ENCODE measurements around the gene JPH2.

JPH2 gene

GRCh38 chr20:44211177-44212039 is 24.4 kb upstream of the JPH2 start:
- in situ Hi-C loops (cut with MboI; ENCODE audit: low sequenced_read_pairs): no loop called here

- in situ Hi-C loops (cut with MboI; ENCODE audit: low sequenced_read_pairs): no loop called here
Measured at GRCh38 chr20:44210406-44211176, 23.6 kb upstream of the JPH2 start, which contains the start of gene OSER1. Gene OSER1 (minus strand): TSS chr20:44210771. CDS start chr20:44206957, 3,814 bp downstream.

GRCh38 chr20:44209686-44210405 is 22.9 kb upstream of the JPH2 start:
- in situ Hi-C loops (cut with MboI; ENCODE audit: low sequenced_read_pairs): no loop called here

GRCh38 chr20:44208770-44209169 is 21.8 kb upstream of the JPH2 start:
- in situ Hi-C loops (cut with MboI; ENCODE audit: low sequenced_read_pairs): no loop called here

GRCh38 chr20:44208165-44208564 is 21.2 kb upstream of the JPH2 start:
- in situ Hi-C loops (cut with MboI; ENCODE audit: low sequenced_read_pairs): no loop called here

GRCh38 chr20:44207126-44207723 is 20.2 kb upstream of the JPH2 start:
- in situ Hi-C loops (cut with MboI; ENCODE audit: low sequenced_read_pairs): no loop called here

GRCh38 chr20:44206132-44206531 is 19.1 kb upstream of the JPH2 start:
- in situ Hi-C loops (cut with MboI; ENCODE audit: low sequenced_read_pairs): no loop called here

- in situ Hi-C loops (cut with MboI; ENCODE audit: low sequenced_read_pairs): no loop called here
Measured at GRCh38 chr20:44204832-44205215, 17.8 kb upstream of the JPH2 start.

GRCh38 chr20:44204156-44204831 is 17.3 kb upstream of the JPH2 start:
- in situ Hi-C loops (cut with MboI; ENCODE audit: low sequenced_read_pairs): no loop called here

- in situ Hi-C loops (cut with MboI; ENCODE audit: low sequenced_read_pairs): no loop called here
Measured at GRCh38 chr20:44203161-44203560, 16.2 kb upstream of the JPH2 start.

- in situ Hi-C loops (cut with MboI; ENCODE audit: low sequenced_read_pairs): no loop called here
Measured at GRCh38 chr20:44200983-44201382, 14.0 kb upstream of the JPH2 start.

- in situ Hi-C loops (cut with MboI; ENCODE audit: low sequenced_read_pairs): no loop called here
Measured at GRCh38 chr20:44200371-44200770, 13.4 kb upstream of the JPH2 start.

GRCh38 chr20:44199877-44200276 is 12.9 kb upstream of the JPH2 start:
- in situ Hi-C loops (cut with MboI; ENCODE audit: low sequenced_read_pairs): loop anchor here (25.0 kb wide), 1 partner anchor 763 kb away; no protein-coding TSS in a partner anchor

- in situ Hi-C loops (cut with MboI; ENCODE audit: low sequenced_read_pairs): loop anchor here (25.0 kb wide), 1 partner anchor 762 kb away; no protein-coding TSS in a partner anchor
Measured at GRCh38 chr20:44198872-44199271, 11.9 kb upstream of the JPH2 start.

GRCh38 chr20:44196271-44196670 is 9.3 kb upstream of the JPH2 start:
- in situ Hi-C loops (cut with MboI; ENCODE audit: low sequenced_read_pairs): loop anchor here (25.0 kb wide), 1 partner anchor 759 kb away; no protein-coding TSS in a partner anchor

GRCh38 chr20:44195605-44196004 is 8.6 kb upstream of the JPH2 start:
- in situ Hi-C loops (cut with MboI; ENCODE audit: low sequenced_read_pairs): loop anchor here (25.0 kb wide), 1 partner anchor 758 kb away; no protein-coding TSS in a partner anchor

- in situ Hi-C loops (cut with MboI; ENCODE audit: low sequenced_read_pairs): loop anchor here (25.0 kb wide), 1 partner anchor 756 kb away; no protein-coding TSS in a partner anchor
Measured at GRCh38 chr20:44193801-44194200, 6.8 kb upstream of the JPH2 start.

- in situ Hi-C loops (cut with MboI; ENCODE audit: low sequenced_read_pairs): loop anchor here (25.0 kb wide), 1 partner anchor 754 kb away; no protein-coding TSS in a partner anchor
Measured at GRCh38 chr20:44191640-44192039, 4.7 kb upstream of the JPH2 start.

- in situ Hi-C loops (cut with MboI; ENCODE audit: low sequenced_read_pairs): loop anchor here (25.0 kb wide), 1 partner anchor 753 kb away; no protein-coding TSS in a partner anchor
Measured at GRCh38 chr20:44190197-44190852, 3.3 kb upstream of the JPH2 start.
